Gastrocnemius medialis (tissue), 4 donors: ENCODE results near the gene RPL13.

ENCODE experiments used
- POLR2A ChIP-seq, 2 donors: fragments of 450-650 bp; IDR thresholded peaks; one replicate each; pipeline ENCODE4 v1.6.1; 2017; ENCODE audit warnings: antibody characterized with exemption in 2 of 2, mild to moderate bottlenecking in 2 of 2, moderate library complexity in 2 of 2
- TF ChIP-seq, protein P1 (sequence below), 5 experiments: fragments of 450-650 bp in 3 of 5; fragments of 200-600 bp in 2 of 5; sonication (generic) in 2 of 5; IDR thresholded peaks in 4 of 5; conservative IDR thresholded peaks in 1 of 5; 1 replicate in 4 of 5; 2 replicates in 1 of 5; pipeline ENCODE4 v1.5.1; 2016 to 2019; ENCODE audit warnings: antibody characterized with exemption in 5 of 5, mild to moderate bottlenecking in 3 of 5, moderate library complexity in 3 of 5

DNA sequence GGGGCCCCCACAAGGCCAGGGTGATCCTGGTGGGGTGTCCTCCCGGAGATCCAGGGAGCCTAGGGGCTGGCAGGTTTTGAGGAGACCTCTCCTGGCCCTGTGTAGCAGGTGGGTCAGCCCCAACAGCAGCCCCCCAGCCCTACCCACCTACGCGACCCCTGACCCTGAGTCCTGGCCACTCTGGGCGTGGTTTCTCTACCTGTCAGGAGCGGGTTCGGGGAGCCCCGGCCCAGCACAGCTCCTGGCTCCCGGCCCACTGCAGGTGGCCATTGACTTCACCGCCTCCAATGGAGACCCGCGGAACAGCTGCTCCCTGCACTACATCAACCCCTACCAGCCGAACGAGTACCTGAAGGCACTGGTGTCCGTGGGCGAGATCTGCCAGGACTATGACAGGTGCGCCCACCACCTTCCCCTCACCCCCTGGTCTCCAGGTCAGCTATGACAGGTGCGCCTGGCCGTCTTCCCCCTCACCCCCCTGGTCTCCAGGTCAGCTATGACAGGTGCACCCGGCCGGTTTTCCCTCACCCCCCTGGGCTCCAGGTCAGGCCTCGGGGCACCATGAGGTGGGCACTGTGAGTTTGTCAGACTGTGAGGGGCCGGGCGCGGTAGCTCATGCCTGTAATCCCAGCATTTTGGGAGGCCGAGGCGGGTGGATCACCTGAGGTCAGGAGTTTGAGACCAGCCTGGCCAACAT lies 28.1 kb downstream of the RPL13 start:
- TF ChIP-seq, protein P1, sequence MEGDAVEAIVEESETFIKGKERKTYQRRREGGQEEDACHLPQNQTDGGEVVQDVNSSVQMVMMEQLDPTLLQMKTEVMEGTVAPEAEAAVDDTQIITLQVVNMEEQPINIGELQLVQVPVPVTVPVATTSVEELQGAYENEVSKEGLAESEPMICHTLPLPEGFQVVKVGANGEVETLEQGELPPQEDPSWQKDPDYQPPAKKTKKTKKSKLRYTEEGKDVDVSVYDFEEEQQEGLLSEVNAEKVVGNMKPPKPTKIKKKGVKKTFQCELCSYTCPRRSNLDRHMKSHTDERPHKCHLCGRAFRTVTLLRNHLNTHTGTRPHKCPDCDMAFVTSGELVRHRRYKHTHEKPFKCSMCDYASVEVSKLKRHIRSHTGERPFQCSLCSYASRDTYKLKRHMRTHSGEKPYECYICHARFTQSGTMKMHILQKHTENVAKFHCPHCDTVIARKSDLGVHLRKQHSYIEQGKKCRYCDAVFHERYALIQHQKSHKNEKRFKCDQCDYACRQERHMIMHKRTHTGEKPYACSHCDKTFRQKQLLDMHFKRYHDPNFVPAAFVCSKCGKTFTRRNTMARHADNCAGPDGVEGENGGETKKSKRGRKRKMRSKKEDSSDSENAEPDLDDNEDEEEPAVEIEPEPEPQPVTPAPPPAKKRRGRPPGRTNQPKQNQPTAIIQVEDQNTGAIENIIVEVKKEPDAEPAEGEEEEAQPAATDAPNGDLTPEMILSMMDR (IDR thresholded peaks at IDR 0.05 in 4 of 5, conservative IDR thresholded peaks at IDR 0.05 in 1 of 5): no peak
- TF ChIP-seq POLR2A (IDR thresholded peaks at IDR 0.05): no peak
